OCI-LY1 (cell line): Measurements from ENCODE around the gene TRABD2A.

ENCODE experiments used
- H2AFZ ChIP-seq: fragments of 200-600 bp; sonication (generic), shearing (Covaris generic); 2 replicates; pipeline ENCODE4 v1.6.0; 2014; ENCODE audit warnings: antibody characterized with exemption, mild to moderate bottlenecking, low read length
- H3F3A ChIP-seq: fragments of 200-600 bp; sonication (generic), shearing (Covaris generic); 2 replicates; pipeline ENCODE4 v1.6.0; 2014; ENCODE audit warnings: mild to moderate bottlenecking, antibody characterized with exemption, low read length, moderate library complexity; ENCODE audit not compliant: insufficient read depth
- H3K27ac ChIP-seq: fragments of 200-600 bp; sonication (generic); 2 replicates; pipeline ENCODE4 v1.5.1; 2014; ENCODE audit warnings: low read length, mixed run types, mild to moderate bottlenecking, low read depth; ENCODE audit not compliant: poor library complexity, severe bottlenecking
- H3K27me3 ChIP-seq: fragments of 200-600 bp; sonication (generic); 2 replicates; pipeline ENCODE4 v1.6.0; 2014; ENCODE audit warnings: antibody characterized with exemption, mild to moderate bottlenecking, low read length, moderate library complexity; ENCODE audit not compliant: insufficient read depth
- H3K36me3 ChIP-seq: fragments of 200-600 bp; sonication (generic); 2 replicates; pipeline ENCODE4 v1.6.1; 2014; ENCODE audit warnings: mild to moderate bottlenecking, antibody characterized with exemption, low read length, moderate library complexity, mixed read lengths; ENCODE audit not compliant: insufficient read depth
- H3K4me1 ChIP-seq: fragments of 200-600 bp; sonication (generic); 2 replicates; pipeline ENCODE4 v1.5.1; 2014; ENCODE audit warnings: mild to moderate bottlenecking, low read length, moderate library complexity; ENCODE audit not compliant: insufficient read depth, severe bottlenecking
- H3K4me2 ChIP-seq: fragments of 200-600 bp; sonication (generic), shearing (Covaris generic); 2 replicates; pipeline ENCODE4 v1.6.1; 2014; ENCODE audit warnings: low read length
- H3K4me3 ChIP-seq: fragments of 200-600 bp; sonication (generic); 2 replicates; pipeline ENCODE4 v1.5.1; 2014; ENCODE audit warnings: low read length, low read depth, mild to moderate bottlenecking, mixed read lengths; ENCODE audit not compliant: poor library complexity, severe bottlenecking
- H3K79me2 ChIP-seq: fragments of 200-600 bp; shearing (Covaris generic); 2 replicates; pipeline ENCODE4 v1.6.1; 2016; ENCODE audit warnings: mixed run types, low read length, mixed read lengths; ENCODE audit not compliant: insufficient read depth
- H3K9ac ChIP-seq: fragments of 200-600 bp; sonication (generic), shearing (Covaris generic); 2 replicates; pipeline ENCODE4 v1.6.1; 2014; ENCODE audit warnings: mild to moderate bottlenecking, low read length, mixed read lengths
- H3K9me2 ChIP-seq: fragments of 200-600 bp; sonication (generic), shearing (Covaris generic); 2 replicates; pipeline ENCODE4 v1.6.1; 2014; ENCODE audit warnings: low read depth, mild to moderate bottlenecking, low read length, mixed read lengths
- H3K9me3 ChIP-seq: fragments of 200-600 bp; shearing (Covaris generic); 2 replicates; pipeline ENCODE4 v1.6.1; 2014; ENCODE audit warnings: low read length, mixed read lengths
- H4K20me1 ChIP-seq: fragments of 200-600 bp; sonication (generic), shearing (Covaris generic); 2 replicates; pipeline ENCODE4 v1.6.0; 2016; ENCODE audit warnings: mild to moderate bottlenecking, low read length; ENCODE audit not compliant: insufficient read depth
- CTCF ChIP-seq: fragments of 200-600 bp; sonication (generic), shearing (Covaris generic); IDR thresholded peaks from 2 replicates; pipeline ENCODE4 v1.5.1; 2017; ENCODE audit warnings: mild to moderate bottlenecking, antibody characterized with exemption, low read length, moderate library complexity, mixed read lengths
- EZH2 ChIP-seq: fragments of 200-600 bp; sonication (generic), shearing (Covaris generic); IDR thresholded peaks from 2 replicates; pipeline ENCODE4 v1.8.0; 2017; ENCODE audit warnings: borderline replicate concordance, mixed run types, mild to moderate bottlenecking, antibody characterized with exemption, low read length, moderate library complexity, mixed read lengths

Gene TRABD2A

GRCh38 chr2:84899304-84900204, 18.7 kb upstream of the TRABD2A start:
- Histone ChIP-seq H3K9ac (no peak overlapping the region), H2AFZ (no peak overlapping the region), H3F3A (0 out of 2 replicates have a peak, but pooled peaks cover 3% of the 10 kb centered on the region), H3K9me2 (no peaks in the 10 kb centered on the region), H3K4me1 (peaks cover 30% of the 10 kb centered on the region), H3K4me2 (no peak overlapping the region), H3K36me3 (no peaks in the 10 kb centered on the region), H3K4me3 (no peak overlapping the region), H3K27ac (no peak overlapping the region), H4K20me1 (no peaks in the 10 kb centered on the region), H3K27me3 (no peaks in the 10 kb centered on the region), H3K9me3 (no peaks in the 10 kb centered on the region), H3K79me2 (no peaks in the 10 kb centered on the region)
- TF ChIP-seq EZH2 (no peak), CTCF (no peak)

GRCh38 chr2:84897773-84898172, 16.9 kb upstream of the TRABD2A start:
- Histone ChIP-seq H2AFZ (peak overlapping the region; percentile 57; the same call in 1 of the 2 replicates), H3K4me1 (peaks cover 35% of the 10 kb centered on the region), H3F3A (0 out of 2 replicates have a peak, but pooled peaks cover 3% of the 10 kb centered on the region), H3K27me3 (no peaks in the 10 kb centered on the region), H3K9ac (no peak overlapping the region; the same call in 1 of the 2 replicates), H3K9me2 (no peaks in the 10 kb centered on the region), H3K36me3 (no peaks in the 10 kb centered on the region), H3K79me2 (no peaks in the 10 kb centered on the region), H3K9me3 (no peaks in the 10 kb centered on the region), H4K20me1 (no peaks in the 10 kb centered on the region), H3K4me2 (peak overlapping the region; percentile 42; the same call in 1 of the 2 replicates), H3K4me3 (no peak overlapping the region), H3K27ac (peak overlapping the region; percentile 88)
- TF ChIP-seq EZH2 (no peak), CTCF (no peak)

DNA sequence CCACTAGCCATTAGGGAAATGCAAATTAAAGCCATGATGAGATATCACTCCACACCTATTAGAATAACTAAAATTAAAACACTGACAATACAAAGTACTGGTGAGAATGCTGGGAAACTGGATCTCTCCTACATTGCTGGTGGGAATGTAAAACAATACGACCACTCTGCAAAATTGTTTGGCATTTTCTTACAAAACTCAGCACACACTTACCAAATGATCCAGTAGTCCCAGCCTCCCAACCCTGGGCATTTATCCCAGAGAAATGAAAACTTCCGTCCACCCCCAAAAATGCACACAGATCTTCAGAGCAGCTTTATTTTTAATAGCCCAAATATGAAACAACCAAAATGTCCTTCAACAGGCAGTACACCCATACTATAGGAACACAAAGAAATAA, 15.7 kb upstream of the TRABD2A start:
- no peak overlapping the region for H3K4me3 ChIP-seq
- no peak overlapping the region for H3K27ac ChIP-seq
- no peak overlapping the region for H3K9ac ChIP-seq
- H3K4me2 ChIP-seq, result no peak overlapping the region
- H3K27me3 ChIP-seq, result no peaks in the 10 kb centered on the region
- H3K9me2 ChIP-seq, result no peaks in the 10 kb centered on the region
- no peak overlapping the region for H2AFZ ChIP-seq
- no peaks in the 10 kb centered on the region for H3K79me2 ChIP-seq
- H4K20me1 ChIP-seq, result no peaks in the 10 kb centered on the region
- H3K4me1 ChIP-seq, result peaks cover 35% of the 10 kb centered on the region
- no peaks in the 10 kb centered on the region for H3K9me3 ChIP-seq
- no peak for TF ChIP-seq EZH2
- no peak for TF ChIP-seq CTCF
- H3F3A ChIP-seq, result 0 out of 2 replicates have a peak, but pooled peaks cover 3% of the 10 kb centered on the region
- no peaks in the 10 kb centered on the region for H3K36me3 ChIP-seq
